Hepatocyte (in vitro differentiated cells): Measurements from ENCODE around the gene RNF166.

ENCODE experiments used
- CTCF ChIP-seq: fragments of 200-600 bp; sonication (generic); IDR thresholded peaks from 2 replicates; pipeline ENCODE4 v1.5.1; 2016; ENCODE audit warnings: antibody characterized with exemption, mild to moderate bottlenecking; ENCODE audit not compliant: poor library complexity
- EZH2 ChIP-seq: fragments of 200-600 bp; sonication (generic); IDR thresholded peaks from 2 replicates; pipeline ENCODE4 v1.6.1; 2016; ENCODE audit warnings: antibody characterized with exemption, mild to moderate bottlenecking, borderline replicate concordance
- EZH2phosphoT487 ChIP-seq: fragments of 200-600 bp; sonication (generic); IDR thresholded peaks from one replicate; pipeline ENCODE4 v1.6.1; 2018; ENCODE audit warnings: antibody characterized with exemption, mild to moderate bottlenecking, low read depth, moderate library complexity; ENCODE audit not compliant: unreplicated experiment, severe bottlenecking

DNA sequence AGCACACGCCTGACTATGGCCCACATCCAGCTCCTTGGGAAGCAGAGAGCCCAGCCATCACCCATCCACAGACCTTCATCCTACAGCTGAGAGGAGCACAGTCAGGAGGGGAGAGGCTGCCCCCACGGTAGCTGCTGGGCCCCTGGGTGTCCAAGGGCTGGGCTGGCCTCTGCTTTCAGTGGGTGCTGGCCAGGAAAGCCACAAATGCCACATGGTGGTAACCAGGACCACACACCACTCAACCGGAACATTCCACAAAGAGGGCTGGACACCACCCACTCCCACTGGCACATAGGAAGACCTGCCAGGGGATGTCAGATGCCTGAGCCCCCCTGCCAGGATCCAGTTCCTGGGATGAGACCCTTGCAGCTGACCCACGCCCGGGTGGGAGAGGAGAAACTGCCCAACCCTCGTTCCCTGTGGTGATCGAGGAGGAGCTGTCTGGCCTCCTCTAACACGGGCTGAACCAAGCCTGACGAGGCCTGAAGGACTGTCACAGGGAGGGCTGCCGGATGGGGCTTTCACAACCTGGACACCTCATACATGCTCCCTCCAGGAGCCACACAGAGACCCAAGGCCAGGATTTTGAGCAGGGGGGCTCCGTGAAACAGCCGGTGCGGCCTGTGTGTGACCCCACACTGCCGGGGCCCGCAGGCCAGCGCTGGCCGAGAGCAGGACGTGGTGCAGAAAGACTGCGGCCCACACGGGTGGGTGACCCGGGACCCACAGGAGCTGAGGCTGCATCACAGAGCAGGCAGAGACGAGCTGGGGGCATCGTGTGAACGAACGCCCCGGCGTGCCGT lies 48.1 kb upstream of the RNF166 start:
- TF ChIP-seq EZH2 (no peak), CTCF (no peak), EZH2phosphoT487 (no peak)
